Lower leg skin (tissue), 4 donors: ENCODE results near the gene ITGA3. TPM values are rescaled to one million over a fixed set of nuclear protein-coding genes. Genes with fewer than 3 reads are reported as not detected.

ENCODE experiments used
- DNase-seq, 2 donors: peaks; one replicate each; pipeline ENCODE4 v3.0.0-alpha.2; 2019; ENCODE audit warnings: low spot score in 2 of 2
- H3K4me3 ChIP-seq: fragments of 200-600 bp; sonication (generic); 2 replicates; pipeline ENCODE4 v1.5.1; 2017; ENCODE audit warnings: mild to moderate bottlenecking, low read depth; ENCODE audit not compliant: poor library complexity, severe bottlenecking
- POLR2A ChIP-seq, 2 donors: fragments of 450-650 bp; IDR thresholded peaks; one replicate each; pipeline ENCODE4 v1.6.1; 2016 to 2017; ENCODE audit warnings: antibody characterized with exemption in 2 of 2, mild to moderate bottlenecking in 1 of 2, moderate library complexity in 1 of 2
- WGBS, 2 donors: methylation state at CpG; one replicate each; pipeline ENCODE4 v1.1.5; 2018; 5-methylcytosine and 5-hydroxymethylcytosine counted together
- intact Hi-C: fragments of 100-400 bp; cut with DNase I; formaldehyde crosslinking; loops from one replicate; pipeline ENCODE4 v1.15.0; 2023; ENCODE audit warnings: low total_unique reads
- total RNA-seq, 4 donors: library from RNA; depleted of rRNA; stranded (reverse); fragments of >200 nt; gene quantifications; one replicate each; pipeline ENCODE4 v1.1.0, GENCODE V29; 2016
- TF ChIP-seq, protein P1 (sequence below), 3 donors: fragments of 450-650 bp; IDR thresholded peaks; one replicate each; pipeline ENCODE4 v1.5.1; 2016; ENCODE audit warnings: antibody characterized with exemption in 3 of 3, mild to moderate bottlenecking in 3 of 3, moderate library complexity in 2 of 3

The ITGA3 gene
- total RNA-seq, 4 donors from 2014 or later: 99.7 to 148 (median 121) TPM

DNA sequence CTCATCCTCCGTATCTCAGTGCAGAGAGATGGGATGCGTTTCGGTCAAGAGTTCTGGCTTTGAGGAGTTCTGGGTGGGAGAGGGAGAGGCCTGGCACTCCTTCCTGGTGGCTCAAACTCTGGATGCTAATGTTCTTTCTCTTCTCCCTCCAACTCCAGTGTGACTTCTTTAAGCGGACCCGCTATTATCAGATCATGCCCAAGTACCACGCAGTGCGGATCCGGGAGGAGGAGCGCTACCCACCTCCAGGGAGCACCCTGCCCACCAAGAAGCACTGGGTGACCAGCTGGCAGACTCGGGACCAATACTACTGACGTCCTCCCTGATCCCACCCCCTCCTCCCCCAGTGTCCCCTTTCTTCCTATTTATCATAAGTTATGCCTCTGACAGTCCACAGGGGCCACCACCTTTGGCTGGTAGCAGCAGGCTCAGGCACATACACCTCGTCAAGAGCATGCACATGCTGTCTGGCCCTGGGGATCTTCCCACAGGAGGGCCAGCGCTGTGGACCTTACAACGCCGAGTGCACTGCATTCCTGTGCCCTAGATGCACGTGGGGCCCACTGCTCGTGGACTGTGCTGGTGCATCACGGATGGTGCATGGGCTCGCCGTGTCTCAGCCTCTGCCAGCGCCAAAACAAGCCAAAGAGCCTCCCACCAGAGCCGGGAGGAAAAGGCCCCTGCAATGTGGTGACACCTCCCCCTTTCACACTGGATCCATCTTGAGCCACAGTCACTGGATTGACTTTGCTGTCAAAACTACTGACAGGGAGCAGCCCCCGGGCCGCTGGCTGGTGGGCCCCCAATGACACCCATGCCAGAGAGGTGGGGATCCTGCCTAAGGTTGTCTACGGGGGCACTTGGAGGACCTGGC lies 33.3 kb downstream of the ITGA3 start:
- 83 to 85% methylated on average over 22 to 24 of the region's 25 CpGs for WGBS, 2 donors
- intact Hi-C loops: loop anchor here (2.0 kb wide), 1 partner anchor 62 kb away; no protein-coding TSS in a partner anchor
- TF ChIP-seq POLR2A (IDR thresholded peaks at IDR 0.05): no peak
- TF ChIP-seq, protein P1, sequence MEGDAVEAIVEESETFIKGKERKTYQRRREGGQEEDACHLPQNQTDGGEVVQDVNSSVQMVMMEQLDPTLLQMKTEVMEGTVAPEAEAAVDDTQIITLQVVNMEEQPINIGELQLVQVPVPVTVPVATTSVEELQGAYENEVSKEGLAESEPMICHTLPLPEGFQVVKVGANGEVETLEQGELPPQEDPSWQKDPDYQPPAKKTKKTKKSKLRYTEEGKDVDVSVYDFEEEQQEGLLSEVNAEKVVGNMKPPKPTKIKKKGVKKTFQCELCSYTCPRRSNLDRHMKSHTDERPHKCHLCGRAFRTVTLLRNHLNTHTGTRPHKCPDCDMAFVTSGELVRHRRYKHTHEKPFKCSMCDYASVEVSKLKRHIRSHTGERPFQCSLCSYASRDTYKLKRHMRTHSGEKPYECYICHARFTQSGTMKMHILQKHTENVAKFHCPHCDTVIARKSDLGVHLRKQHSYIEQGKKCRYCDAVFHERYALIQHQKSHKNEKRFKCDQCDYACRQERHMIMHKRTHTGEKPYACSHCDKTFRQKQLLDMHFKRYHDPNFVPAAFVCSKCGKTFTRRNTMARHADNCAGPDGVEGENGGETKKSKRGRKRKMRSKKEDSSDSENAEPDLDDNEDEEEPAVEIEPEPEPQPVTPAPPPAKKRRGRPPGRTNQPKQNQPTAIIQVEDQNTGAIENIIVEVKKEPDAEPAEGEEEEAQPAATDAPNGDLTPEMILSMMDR (IDR thresholded peaks at IDR 0.05): no peak
- DNase-seq: no peak
- no peak overlapping the region for H3K4me3 ChIP-seq

GRCh38 chr17:50090071-50090470 lies 34.2 kb downstream of the ITGA3 start:
- no peak for TF ChIP-seq POLR2A (IDR thresholded peaks at IDR 0.05)
- TF ChIP-seq, protein P1 (IDR thresholded peaks at IDR 0.05): no peak
- WGBS, 2 donors: 72 to 85% methylated on average over 5 to 6 of the region's 6 CpGs

DNA sequence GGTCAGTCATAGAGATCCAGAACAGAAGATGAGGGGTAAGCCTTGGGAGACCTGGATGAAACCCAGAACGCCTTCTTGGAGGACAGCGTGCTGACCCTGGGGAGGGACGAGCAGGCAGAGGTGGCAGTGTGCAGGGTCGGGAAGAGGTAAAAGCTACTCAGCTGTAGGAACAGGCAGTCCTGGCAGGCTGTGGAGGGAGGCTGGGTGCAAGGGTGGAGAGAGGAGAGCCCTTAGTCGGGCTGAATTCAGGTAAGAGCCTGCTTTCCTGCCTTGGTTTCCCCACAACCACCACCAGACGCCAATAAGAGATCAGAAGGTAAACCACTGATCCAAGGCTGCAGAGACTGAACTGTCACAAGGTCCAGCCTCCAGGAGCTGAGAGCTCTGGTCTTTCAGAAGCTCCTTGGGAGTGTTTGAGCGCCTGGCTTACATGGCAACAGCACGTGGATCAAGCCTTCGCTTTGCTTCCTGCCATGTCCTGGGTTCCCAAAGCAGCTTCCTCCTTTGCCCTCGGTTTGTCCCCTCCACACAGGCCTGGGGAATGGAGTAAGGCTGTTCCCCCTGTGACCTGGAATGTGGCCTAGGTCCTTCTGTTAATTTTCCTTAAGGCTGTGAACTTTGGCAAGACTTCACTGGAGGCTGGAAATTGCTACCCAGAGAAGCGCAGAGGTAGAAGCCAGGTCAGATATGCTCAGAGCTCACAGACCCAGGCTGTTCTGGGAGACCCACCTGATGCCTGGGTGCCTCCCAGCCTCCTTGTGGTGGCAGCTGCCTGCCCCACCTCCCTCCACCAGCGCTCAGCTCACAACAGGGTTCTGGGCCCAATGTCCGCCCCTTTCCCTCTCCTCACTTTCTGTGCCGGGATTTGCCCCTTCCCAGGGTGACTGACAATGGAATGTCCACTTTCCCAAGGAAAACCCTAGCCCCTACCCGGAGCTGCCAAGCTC lies 35.3 kb downstream of the ITGA3 start:
- WGBS, 2 donors: 65 to 75% methylated on average over 15 of the region's 15 CpGs
- TF ChIP-seq, protein P1 (IDR thresholded peaks at IDR 0.05): no peak
- TF ChIP-seq POLR2A (IDR thresholded peaks at IDR 0.05): no peak
- no peak for DNase-seq
- H3K4me3 ChIP-seq: no peak overlapping the region
- intact Hi-C loops: no loop called here

More at GRCh38 chr17:50090071-50090470, 34.2 kb downstream of the ITGA3 start:
- H3K4me3 ChIP-seq: no peak overlapping the region
- DNase-seq: no peak
- intact Hi-C loops: no loop called here

GRCh38 chr17:50091918-50092285 lies 36.0 kb downstream of the ITGA3 start:
- WGBS, 2 donors: 79 to 80% methylated on average over 2 of the region's 2 CpGs
- TF ChIP-seq, protein P1 (IDR thresholded peaks at IDR 0.05): no peak
- no peak for TF ChIP-seq POLR2A (IDR thresholded peaks at IDR 0.05)
- intact Hi-C loops: no loop called here
- DNase-seq: no peak
- H3K4me3 ChIP-seq: no peak overlapping the region

GRCh38 chr17:50093246-50093645 lies 37.3 kb downstream of the ITGA3 start:
- no peak overlapping the region for H3K4me3 ChIP-seq
- no peak for DNase-seq
- 91 to 94% methylated on average over 3 of the region's 3 CpGs for WGBS, 2 donors
- TF ChIP-seq, protein P1 (IDR thresholded peaks at IDR 0.05): no peak
- no peak for TF ChIP-seq POLR2A (IDR thresholded peaks at IDR 0.05)
- intact Hi-C loops: no loop called here
